GM19468 (cell line): ENCODE measurements around the gene PXDN.
"Not testable (repeated sequence)": the region's sequence is repeated elsewhere in the genome, so short reads cannot be mapped to it uniquely, and the experiment has no call there.

Experiments
- ATAC-seq: cut with Tn5 transposase; IDR thresholded peaks from one replicate; pipeline ENCODE4 v1.9.1; 2021; ENCODE audit warnings: mild to moderate bottlenecking, moderate library complexity, moderate number of reproducible peaks; ENCODE audit not compliant: unreplicated experiment; ENCODE audit errors: extremely low read depth

PXDN gene

GRCh38 chr2:1728821-1729220 is 15.5 kb downstream of the PXDN start:
- ATAC-seq: no peak

GRCh38 chr2:1727796-1728474 is 16.4 kb downstream of the PXDN start:
- no peak for ATAC-seq

GRCh38 chr2:1727101-1727771 is 17.1 kb downstream of the PXDN start:
- no peak for ATAC-seq

- no peak for ATAC-seq
Observed at GRCh38 chr2:1726558-1726957, 17.8 kb downstream of the PXDN start.

GRCh38 chr2:1724351-1724750 is 20.0 kb downstream of the PXDN start:
- not testable (repeated sequence) for ATAC-seq

- no peak for ATAC-seq
Observed at GRCh38 chr2:1723397-1724042, 20.8 kb downstream of the PXDN start.

- ATAC-seq: no peak
Observed at GRCh38 chr2:1722692-1723091, 21.6 kb downstream of the PXDN start.

- ATAC-seq: no peak
Observed at GRCh38 chr2:1721706-1722646, 22.3 kb downstream of the PXDN start.

GRCh38 chr2:1718339-1719220 is 25.7 kb downstream of the PXDN start:
- no peak for ATAC-seq

- ATAC-seq: no peak
Observed at GRCh38 chr2:1717113-1717512, 27.2 kb downstream of the PXDN start.

- ATAC-seq: no peak
Observed at GRCh38 chr2:1716441-1716840, 27.9 kb downstream of the PXDN start.

- ATAC-seq: not testable (repeated sequence)
Observed at GRCh38 chr2:1716014-1716305, 28.4 kb downstream of the PXDN start.

GRCh38 chr2:1715184-1716013 is 28.9 kb downstream of the PXDN start:
- no peak for ATAC-seq

GRCh38 chr2:1714291-1715064 is 29.8 kb downstream of the PXDN start:
- ATAC-seq: no peak

GRCh38 chr2:1713839-1714236 is 30.5 kb downstream of the PXDN start:
- ATAC-seq: no peak

- no peak for ATAC-seq
Observed at GRCh38 chr2:1713142-1713838, 31.0 kb downstream of the PXDN start.

- no peak for ATAC-seq
Observed at GRCh38 chr2:1709946-1710560, 34.3 kb downstream of the PXDN start.
